Measurements from ENCODE around the gene BMP8A. TPM values are rescaled to one million over a fixed set of nuclear protein-coding genes. Genes with fewer than 3 reads are reported as not detected.

The BMP8A gene
- total and polyA plus RNA-seq, 9 of the 15 experiments (the other 6 are each of a cell fraction or from before 2014, with no cell fraction given) = 0.05 to 0.31 TPM; not detected in 7

GRCh38 chr1:39488793-39489566 lies 2.5 kb upstream of the BMP8A start (continued):
- TF ChIP-seq ZNF165 (CRISPR knock-in tag; IDR thresholded peaks at IDR 0.05; ENCODE audit: borderline replicate concordance) = no peak
- no peak for TF ChIP-seq TCFL5 (CRISPR knock-in tag; conservative IDR thresholded peaks at IDR 0.05)
- no peak for TF ChIP-seq PCBP2 (IDR thresholded peaks at IDR 0.05; ENCODE audit: low read depth, low read length, poor library complexity, severe bottlenecking)
- peak; percentile 44; the same call in 1 of the 2 replicates for TF ChIP-seq POLR2G (IDR thresholded peaks at IDR 0.05; ENCODE audit: low read depth, low read length)
- TF ChIP-seq ATF3 (IDR thresholded peaks at IDR 0.05) = peak; percentile 89
- no peak for TF ChIP-seq ATF3 (CRISPR knock-in tag; conservative IDR thresholded peaks at IDR 0.05)
- TF ChIP-seq RFX5 (IDR thresholded peaks at IDR 0.05; ENCODE audit: low read depth, low read length) = no peak

DNA sequence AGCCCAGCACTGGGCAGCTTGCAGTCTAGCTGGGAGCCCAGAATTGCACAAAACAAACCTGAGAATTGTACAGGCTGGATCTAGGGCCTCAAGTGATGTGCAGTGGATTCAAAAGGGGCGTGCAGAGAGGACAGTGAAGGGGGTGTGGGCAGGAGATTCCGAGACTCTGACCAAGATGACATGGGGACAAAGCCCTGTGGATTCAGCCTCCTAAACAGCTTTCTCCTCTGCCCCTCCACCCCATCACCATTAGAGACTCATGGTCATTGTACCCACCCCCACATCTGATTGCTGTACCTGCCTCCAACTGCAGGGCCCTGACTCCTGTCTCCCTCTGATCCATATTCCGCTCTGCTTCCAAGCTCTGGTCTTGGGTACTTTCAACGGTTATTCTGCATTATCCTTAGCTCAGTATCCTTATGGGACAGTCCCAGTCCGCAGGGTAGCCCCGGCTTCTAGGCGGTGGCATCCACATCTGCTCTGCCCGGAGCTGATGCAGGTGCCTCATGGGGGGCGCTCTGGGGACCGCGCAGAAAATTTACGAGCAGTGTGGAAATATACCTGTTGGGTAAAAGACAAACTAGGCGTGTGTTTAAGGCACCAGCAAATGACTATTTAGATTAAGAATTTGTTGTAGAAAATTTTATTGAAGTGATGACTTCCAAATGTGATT lies 1.7 kb upstream of the BMP8A start:
- WGBS (ENCODE audit: insufficient coverage, low coverage, missing lambda C conversion rate) = 66% methylated on average over 13 of the region's 13 CpGs
- Histone ChIP-seq H3K36me3 (ENCODE audit: control insufficient read depth, insufficient read depth, low read length) (peaks cover 24% of the 10 kb centered on the region), H3K9me1 (ENCODE audit: control insufficient read depth, insufficient read depth, low read length) (no peaks in the 10 kb centered on the region), H3K9me3 (replicated peaks; ENCODE audit: control insufficient read depth, insufficient read depth, low read depth, low read length) (no peaks in the 10 kb centered on the region), H2AFZ (ENCODE audit: low read depth, low read length) (no peak overlapping the region), H3K4me2 (ENCODE audit: insufficient read depth, low read length) (no peak overlapping the region), H3K79me2 (ENCODE audit: control insufficient read depth, insufficient read depth, low read length) (no peaks in the 10 kb centered on the region), H3K27ac (ENCODE audit: extremely low read depth, low read depth, low read length) (no peak overlapping the region), H3K27me3 (ENCODE audit: control insufficient read depth in 2 of 2, insufficient read depth in 2 of 2, low read length in 2 of 2) (peaks cover 4 to 17% of the 10 kb centered on the region in 2 experiments), H3K9ac (ENCODE audit: insufficient read depth in 1 of 2, low read depth in 2 of 2, low read length in 2 of 2) (no peak overlapping the region), H4K20me1 (replicated peaks; ENCODE audit: control insufficient read depth, insufficient read depth, low read length) (0 out of 2 replicates have a peak, but pooled peaks cover 6% of the 10 kb centered on the region), H3K4me3 (no peak overlapping the region), H3K4me1 (replicated peaks in 1 of 2; ENCODE audit: control insufficient read depth in 2 of 2, insufficient read depth in 2 of 2, low read length in 2 of 2) (peaks cover 0 to 24% of the 10 kb centered on the region in 2 experiments; a peak in 2 of 5 replicates)
- intact Hi-C loops (cut with micrococcal nuclease) (no loop called here), in situ Hi-C loops (cut with MboI) (loop anchor here (5.0 kb wide), 1 partner anchor 48 kb away; no protein-coding TSS in a partner anchor)
- POLR2A ChIA-PET = interaction anchor here (0.6 to 1.7 kb wide), 6 partner anchors 14 to 399 kb away, joined by 3 to 7 read pairs (median 3); no protein-coding TSS in a partner anchor
- BruUV-seq (replicated peaks) = no TSS peak
- no peak for DNase-seq (ENCODE audit: extremely low read depth in 1 of 4, low spot score in 3 of 4)
- no peak for FAIRE-seq
- ATAC-seq = no peak
- CTCF ChIA-PET (ENCODE audit: low intra/inter-chr PET ratio) = no interaction called here
- TF ChIP-seq PRPF4 (IDR thresholded peaks at IDR 0.05; ENCODE audit: insufficient read depth, low read depth, low read length, poor library complexity, severe bottlenecking) (no peak), EP300 (IDR thresholded peaks at IDR 0.05; ENCODE audit: low read length) (no peak), HDAC8 (tag; IDR thresholded peaks at IDR 0.05) (no peak), ARHGAP35 (IDR thresholded peaks at IDR 0.05; ENCODE audit: partially characterized antibody) (no peak), CXXC5 (CRISPR knock-in tag; IDR thresholded peaks at IDR 0.05) (no peak)
- TF ChIP-seq, protein P1, sequence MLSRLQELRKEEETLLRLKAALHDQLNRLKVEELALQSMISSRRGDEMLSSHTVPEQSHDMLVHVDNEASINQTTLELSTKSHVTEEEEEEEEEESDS (CRISPR knock-in tag; IDR thresholded peaks at IDR 0.05) = no peak

Measured in K562 (cell line).